Measurements from ENCODE around the gene GMCL1.
"Not testable (repeated sequence)": the region's sequence is repeated elsewhere in the genome, so short reads cannot be mapped to it uniquely, and the experiment has no call there.

GMCL1 gene

DNA sequence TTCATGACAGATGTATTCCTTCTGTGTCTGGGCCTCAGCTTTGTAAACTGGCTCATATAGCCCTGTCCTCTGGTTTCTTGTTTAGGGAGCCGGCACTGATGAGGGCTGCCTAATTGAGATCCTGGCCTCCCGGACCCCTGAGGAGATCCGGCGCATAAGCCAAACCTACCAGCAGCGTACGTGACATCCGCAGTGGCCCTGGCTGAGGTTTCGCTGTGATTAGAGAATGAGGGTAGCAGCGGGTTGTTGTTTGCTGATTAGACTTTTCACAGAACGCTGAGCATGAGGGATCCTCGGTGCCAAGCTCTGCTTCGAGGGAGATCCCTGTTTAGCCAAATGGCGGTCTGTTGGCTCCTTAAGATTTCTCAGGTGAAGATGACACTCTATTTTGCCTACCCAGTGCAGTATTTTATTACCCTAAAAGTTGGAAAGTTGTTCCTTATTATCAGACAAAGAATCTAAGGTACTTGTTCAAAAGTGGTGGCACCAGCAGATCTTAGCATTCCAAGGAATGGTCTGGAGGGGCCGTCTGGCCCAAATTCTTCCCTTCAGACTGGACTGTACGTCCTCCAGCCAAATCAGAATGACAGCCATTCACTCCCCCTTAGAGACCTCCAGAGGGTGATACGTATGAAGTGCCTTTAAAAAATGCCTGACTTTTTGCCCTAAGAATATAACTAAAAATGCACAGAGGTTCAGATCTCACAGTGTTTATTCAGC lies 21.5 kb upstream of the GMCL1 start:
- DNase-seq (ENCODE audit: low read depth in 3 of 3): no peak

DNA sequence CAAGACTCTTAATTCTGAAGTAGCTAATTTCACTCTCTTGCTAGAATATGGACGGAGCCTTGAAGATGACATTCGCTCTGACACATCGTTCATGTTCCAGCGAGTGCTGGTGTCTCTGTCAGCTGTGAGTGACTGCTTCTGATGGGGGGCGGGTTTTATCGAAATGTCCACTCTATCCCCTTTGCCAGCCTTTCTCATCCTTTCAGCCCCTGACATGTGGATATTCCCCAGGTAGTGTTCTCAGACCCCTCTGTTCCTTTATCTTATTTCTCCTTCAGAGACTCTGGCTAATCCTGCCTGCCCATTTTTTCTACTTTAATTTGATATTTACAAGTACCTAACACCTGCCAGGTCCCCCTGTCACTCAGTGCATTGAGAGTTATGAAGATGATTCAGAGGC lies 18.9 kb upstream of the GMCL1 start:
- no peak for DNase-seq (ENCODE audit: low read depth in 3 of 3)

DNA sequence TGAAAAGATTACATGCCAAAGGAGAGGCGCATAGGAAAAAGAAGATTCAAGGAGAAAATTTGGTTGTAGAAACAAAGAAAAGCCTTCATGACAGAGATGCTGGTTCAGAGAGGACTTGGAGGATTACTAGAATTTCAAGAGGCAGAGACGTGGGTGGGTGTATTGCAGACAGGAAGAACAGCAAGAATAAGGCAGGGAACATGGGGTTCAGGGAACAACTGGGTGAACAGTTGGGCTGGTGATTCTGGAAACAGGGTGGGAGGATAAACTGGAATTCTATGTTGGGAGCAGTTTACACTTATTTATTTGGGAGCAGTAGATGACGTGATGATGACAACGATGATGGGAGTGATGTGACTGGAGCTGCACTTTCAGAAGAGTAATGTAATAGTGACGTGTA lies 18.4 kb upstream of the GMCL1 start:
- no peak for DNase-seq (ENCODE audit: low read depth in 3 of 3)

DNA sequence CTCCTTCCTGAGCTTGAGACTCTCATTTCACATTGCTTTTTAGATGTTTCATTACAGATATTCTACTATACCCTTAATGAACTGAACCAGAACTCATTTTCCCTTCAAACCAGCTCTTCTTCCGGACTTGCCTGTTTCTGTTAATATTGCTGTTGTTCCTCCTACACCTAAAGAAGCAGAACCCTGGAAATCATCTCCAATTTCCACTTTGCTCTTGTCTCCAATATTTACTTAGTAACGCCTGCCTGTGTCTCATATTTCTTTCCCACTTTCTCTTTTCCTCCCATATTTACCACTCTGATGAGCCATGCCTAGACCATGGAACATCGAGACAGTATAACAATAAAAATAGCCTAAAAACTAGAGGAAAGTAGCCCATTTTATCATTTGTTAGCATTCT lies 17.9 kb upstream of the GMCL1 start:
- DNase-seq (ENCODE audit: low read depth in 3 of 3): no peak

- no peak for DNase-seq (ENCODE audit: low read depth in 3 of 3)
Observed at GRCh38 chr2:69815717-69816116, 13.7 kb upstream of the GMCL1 start.

DNA sequence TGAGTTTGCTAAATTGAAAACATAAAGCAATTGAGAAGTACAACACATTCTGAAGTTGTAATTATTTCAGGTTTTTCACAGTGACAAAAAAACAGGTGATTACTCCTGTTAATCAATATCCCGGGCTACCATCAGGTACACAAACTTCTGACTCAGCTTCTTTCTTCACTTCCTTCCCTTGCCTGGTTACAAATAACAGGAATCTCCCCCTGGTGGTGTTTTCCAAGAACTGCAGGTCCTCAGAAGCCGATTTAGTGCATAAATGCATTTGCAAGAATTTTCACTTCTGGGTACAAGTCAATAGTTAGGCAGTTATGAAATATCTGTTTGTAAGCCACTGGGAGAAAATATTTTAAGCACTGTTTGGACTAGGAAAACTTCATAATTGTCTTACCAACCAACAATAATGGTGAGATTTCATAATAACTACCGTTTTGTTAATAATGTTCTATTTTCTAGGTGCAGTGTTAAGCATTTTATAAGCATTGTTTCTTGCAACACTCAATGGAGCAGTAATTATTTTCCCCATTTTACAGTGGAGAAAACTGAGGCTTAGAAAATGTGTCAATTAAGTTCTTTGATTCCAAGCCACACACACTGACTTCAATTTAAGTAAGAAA lies 12.4 kb upstream of the GMCL1 start:
- DNase-seq (ENCODE audit: low read depth in 3 of 3): peak; percentile 41 to 66 (median 60)

DNA sequence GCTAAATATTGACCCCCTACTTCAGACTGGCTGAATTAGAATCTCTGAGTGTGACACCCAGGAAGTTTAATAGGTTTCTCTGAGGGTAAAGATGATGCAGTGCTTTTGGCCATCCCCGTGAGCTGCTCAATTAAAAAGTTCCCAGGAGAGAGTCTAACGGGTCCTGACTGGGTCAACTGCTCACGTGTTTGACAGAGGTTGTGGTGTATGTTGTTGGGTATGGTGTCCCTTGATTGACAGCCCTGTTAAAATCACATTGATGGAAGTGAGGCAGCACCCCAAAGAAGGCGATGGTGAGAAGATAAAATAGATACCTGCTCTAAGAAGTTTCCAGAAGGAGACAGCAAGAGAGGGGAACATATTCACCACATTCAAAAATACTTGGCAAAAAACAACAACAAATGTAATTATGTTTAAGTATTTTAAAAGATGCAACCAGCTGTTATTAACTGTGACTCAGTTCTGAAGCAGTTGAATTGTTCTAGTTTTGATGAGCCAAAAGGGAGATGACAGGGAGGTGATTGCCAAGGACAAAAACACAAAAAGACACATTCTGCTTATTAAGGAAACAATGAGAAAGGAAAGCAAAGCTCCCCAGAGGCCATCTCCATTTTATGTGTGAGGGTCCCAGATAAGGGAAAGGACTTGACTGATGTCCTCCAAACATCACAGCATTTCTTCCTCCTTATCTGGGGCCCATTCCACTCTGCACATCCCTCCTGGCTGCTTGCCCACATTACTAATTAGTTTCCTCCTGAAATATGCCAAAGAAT lies 11.5 kb upstream of the GMCL1 start:
- no peak for DNase-seq (ENCODE audit: low read depth in 3 of 3)

DNA sequence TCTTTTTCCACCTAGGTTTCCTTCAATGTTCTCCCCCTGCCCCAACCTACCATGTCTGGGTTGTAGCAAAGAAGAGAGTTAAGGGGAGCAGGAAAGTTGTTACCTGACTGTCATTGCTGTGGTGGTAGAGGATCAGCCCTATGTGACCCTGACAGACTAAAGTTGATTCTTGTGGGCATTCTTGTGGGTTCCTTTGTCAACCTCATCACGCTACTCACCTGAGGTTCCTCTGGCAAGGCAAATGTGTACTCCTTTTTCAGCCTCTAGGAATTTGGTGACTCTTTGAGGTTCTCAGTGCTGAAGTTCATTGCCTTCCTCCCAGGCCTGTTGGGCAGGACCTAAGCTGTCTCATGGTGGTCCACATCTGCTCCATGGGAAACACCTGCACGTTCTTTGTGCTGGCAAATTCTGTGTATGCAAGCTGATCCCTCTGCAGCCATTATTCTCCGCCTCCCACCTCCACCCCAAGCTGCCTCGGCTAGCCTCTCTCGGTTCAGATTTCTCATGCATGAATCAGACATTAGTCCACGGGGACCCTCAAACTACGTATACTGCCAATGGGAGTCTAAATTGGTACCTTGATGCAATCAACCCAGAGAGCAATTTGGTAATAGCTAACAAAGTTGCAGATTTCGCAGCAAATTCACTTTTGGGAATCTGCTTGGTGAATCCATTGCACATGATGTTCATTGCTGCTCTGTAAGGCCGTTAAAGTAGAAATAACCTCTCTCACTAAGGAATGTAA lies 1.5 kb upstream of the GMCL1 start:
- no peak for DNase-seq (ENCODE audit: low read depth in 3 of 3)

DNA sequence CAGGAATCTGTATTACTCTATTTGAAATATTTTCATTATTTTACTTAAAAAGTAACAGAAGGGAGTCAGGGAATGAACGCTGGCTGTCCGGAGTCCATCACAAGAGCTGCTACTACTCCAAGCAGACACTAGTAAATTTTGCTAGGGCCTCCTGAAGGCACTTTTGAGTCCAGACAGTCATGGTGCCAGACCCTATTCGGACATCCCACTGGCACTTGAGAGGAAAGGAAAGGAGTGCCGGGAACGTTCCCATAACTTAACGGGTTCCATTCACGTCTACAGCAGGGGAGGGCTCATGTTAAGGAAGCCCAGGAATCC lies 563 bp upstream of the GMCL1 start:
- no peak for DNase-seq (ENCODE audit: low read depth in 3 of 3)

GRCh38 chr2:69830045-69830905 lies 815 bp downstream of the GMCL1 start:
- peak in 1 of 3 donors; percentile 29 for DNase-seq (ENCODE audit: low read depth in 3 of 3)

DNA sequence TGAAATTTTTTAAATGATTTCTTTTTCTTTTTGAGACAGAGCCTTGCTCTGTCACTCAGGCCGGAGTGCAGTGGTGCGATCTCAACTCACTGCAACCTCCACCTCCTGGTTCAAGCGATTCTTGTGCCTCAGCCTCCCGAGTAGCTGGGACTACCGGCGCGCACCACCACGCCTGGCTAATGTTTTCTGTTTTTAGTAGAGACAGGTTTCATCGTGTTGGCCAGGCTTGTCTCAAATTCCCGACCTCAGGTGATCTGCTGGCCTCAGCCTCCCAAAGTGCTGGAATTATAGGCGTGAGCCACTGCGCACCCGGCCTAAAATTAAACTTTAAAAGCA lies 1.4 kb downstream of the GMCL1 start:
- DNase-seq (ENCODE audit: low read depth in 3 of 3): not testable (repeated sequence)

DNA sequence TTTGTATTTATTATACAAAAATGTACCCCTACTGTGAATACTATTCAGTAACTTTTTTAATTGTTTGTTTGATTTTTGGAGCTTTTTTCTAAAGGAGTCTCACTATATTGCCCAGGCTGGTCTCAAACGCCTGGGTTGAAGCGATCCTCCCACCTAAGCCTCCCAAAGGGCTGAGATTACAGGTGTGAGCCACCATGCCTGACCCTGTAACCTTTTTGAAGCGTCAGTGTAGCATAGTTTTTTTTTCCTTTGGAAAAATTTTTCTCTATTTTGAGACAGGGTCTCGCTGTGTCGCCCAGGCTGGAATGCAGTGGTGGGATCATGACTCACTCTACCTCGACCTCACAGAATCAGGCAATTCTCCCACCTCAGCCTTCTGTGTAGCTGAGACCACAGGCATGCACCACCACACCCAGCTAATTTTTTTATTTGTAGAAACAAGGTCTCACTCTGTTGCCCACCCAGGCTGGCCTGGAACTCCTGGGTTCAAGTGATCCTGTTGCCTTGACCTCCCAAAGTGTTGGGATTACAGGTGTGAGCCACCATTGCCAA lies 2.0 kb downstream of the GMCL1 start:
- no peak for DNase-seq (ENCODE audit: low read depth in 3 of 3)

DNA sequence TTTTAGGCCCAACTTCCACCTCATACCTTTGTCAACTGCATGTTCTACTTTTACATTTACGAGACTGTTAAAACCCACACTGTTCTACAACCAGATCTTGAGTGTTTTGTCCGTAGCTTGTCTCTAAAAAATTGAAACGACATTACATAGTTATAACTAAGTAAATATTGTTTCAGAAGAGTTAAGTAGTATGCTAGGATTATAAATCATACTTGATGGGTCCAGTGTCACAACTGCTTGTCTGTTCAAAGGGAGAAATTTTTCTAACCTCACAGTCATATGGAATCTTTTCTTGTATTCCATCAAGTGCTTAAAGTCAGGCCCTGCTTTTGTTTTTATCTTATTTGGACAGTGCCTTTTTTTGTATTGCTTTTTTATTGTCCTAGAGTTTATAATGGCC lies 4.3 kb downstream of the GMCL1 start:
- no peak for DNase-seq (ENCODE audit: low read depth in 3 of 3)

GRCh38 chr2:69835666-69836065 lies 6.2 kb downstream of the GMCL1 start:
- no peak for DNase-seq (ENCODE audit: low read depth in 3 of 3)

DNA sequence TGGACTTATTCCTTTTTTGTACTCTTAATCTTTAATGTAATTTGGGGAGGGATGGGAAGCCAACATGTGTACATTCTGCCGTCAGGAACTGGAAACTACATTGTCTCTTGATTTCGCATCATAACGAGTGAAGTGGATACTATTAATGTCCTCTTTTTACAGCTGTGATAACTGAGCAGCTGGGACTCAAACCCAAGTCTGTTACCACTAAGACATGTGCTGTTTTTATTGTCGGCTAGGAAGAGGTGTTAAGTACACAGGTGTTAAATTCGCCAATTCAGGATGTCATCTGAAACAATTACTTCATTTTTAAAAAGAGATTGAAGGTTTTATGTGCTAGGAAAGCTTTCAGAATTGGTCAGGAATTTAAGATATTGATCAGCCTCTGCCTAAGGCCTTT lies 6.9 kb downstream of the GMCL1 start:
- no peak for DNase-seq (ENCODE audit: low read depth in 3 of 3)

- DNase-seq (ENCODE audit: low read depth in 3 of 3): no peak
Observed at GRCh38 chr2:69837533-69837932, 8.1 kb downstream of the GMCL1 start.

GRCh38 chr2:69843993-69844392 lies 14.5 kb downstream of the GMCL1 start:
- no peak for DNase-seq (ENCODE audit: low read depth in 3 of 3)

DNA sequence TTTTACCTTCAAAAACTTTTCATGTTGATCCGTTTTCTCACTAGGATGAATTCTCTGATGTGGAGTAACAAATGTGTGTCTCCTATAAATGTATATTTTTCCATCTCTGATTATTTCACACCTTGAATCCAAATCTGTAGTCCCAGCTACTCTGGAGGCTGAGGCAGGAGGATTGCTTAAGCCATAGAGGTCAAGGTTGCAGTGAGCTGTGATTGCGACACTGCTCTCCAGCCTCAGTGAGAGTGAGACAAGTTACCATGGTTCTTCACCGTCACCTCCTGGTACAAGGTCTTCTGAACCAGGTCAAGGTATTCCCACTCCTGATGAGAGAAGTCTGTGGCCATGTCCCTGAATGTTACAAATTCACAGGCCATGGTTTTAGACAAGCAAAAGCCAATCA lies 15.1 kb downstream of the GMCL1 start:
- DNase-seq (ENCODE audit: low read depth in 3 of 3): no peak

DNA sequence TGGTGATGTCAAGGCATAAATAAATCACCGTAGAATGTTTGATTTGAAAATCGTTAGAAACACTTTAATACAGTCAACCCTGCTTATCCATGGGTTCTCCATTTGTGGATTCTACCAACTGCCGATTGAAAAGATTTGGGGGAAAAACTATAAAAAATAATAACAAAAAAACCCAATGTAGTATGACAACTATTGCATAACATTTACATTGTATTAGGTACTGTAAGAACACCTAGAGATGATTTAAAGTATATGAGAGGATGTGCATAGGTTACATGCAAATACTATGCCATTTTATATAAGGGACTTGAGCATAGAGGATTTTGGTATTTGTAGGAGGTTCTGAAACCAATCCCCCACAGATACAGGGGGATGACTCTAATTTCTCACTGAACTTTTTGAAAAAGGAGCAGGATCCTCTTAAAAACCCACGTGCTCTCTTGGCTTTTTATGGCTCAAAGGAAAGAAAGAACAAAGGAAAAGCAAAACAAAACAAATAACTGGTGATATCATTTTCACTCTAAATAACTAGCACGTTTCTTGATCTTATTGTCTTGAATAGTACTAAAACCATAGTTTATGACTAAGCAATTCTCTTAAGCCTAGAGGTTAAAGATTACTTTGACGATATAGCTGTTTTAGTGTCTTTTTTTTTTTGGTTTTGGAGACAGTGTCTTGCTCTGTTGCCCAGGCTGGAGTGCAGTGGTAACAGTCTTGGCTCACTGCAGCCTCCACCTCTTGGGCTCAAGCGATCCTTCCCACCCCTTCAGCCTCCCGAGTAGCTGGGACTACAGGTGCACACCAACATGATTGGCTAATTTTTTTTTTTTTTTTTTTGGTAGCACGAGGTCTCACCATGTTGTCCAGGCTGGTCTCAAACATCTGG lies 17.0 kb downstream of the GMCL1 start:
- DNase-seq (ENCODE audit: low read depth in 3 of 3): no peak

DNA sequence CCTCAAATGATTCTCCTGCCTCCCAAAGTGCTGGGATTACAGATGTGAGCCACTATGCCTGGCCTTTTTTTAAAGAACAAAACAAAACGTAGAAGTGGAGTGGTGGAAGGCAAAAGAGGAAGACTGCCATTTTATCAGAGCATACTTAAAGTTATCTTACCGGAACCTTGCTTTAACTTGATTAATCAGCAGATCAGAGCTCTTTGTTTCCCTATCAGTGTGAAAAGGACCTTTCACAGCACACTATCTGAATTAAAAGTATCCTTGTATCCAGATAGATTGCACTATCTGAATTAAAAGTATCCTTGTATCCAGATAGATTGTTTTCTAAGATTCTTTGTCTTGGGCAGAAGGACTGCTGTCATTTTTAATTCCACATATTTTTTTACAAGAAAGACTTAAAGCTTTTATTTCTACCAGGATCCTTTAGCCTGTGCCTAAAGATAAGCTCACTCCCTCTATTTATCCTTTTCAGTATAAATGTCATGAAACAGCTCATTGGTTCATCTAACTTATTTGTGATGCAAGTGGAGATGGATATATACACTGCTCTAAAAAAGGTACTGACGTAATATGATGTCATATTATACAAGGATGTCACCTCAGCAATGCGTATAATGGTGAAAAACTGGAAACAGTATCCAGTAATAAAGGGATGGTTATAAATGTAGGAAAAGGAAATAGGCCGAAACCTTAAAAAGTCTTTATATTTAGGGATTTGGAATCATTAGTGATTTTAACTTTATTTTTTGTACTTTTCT lies 17.8 kb downstream of the GMCL1 start:
- no peak for DNase-seq (ENCODE audit: low read depth in 3 of 3)
